T-cell (primary cell): ENCODE results near the gene CYP2C18. TPM values are rescaled to one million over a fixed set of nuclear protein-coding genes. Genes with fewer than 3 reads are reported as not detected.

Source experiments
- ATAC-seq, 4 experiments: fragments of 200-7000 bp in 3 of 4; fragments of 150-1000 bp in 1 of 4; cut with Tn5 transposase; replicated peaks in 1 of 4; 1 replicate in 3 of 4; 2 replicates in 1 of 4; pipeline ENCODE4 v1.10.0; 2021; ENCODE audit warnings: moderate library complexity in 3 of 4, mild to moderate bottlenecking in 2 of 4, moderate number of reproducible peaks in 1 of 4
- CTCF ChIA-PET, 2 donors: fragments of 300-600 bp; sonication (Branson Sonifier 250); formaldehyde crosslinking; loops; one replicate each; lab custom pipeline; 2022; ENCODE audit warnings: antibody characterized with exemption in 2 of 2; lab: Charles Lee
- POLR2A ChIA-PET, 2 donors: fragments of 300-600 bp; sonication (Branson Sonifier 250); formaldehyde crosslinking; loops; one replicate each; lab custom pipeline; 2022; ENCODE audit warnings: antibody characterized with exemption in 2 of 2; lab: Charles Lee
- DNase-seq, 35 experiments: peaks; one replicate each; pipeline versions ENCODE4 v3.0.0 to v3.0.0-alpha.2; 2013 to 2023
- H3K27ac ChIP-seq: one replicate; pipeline ENCODE4 v1.5.1; 2013; ENCODE audit warnings: low read length
- H3K27me3 ChIP-seq, 2 experiments: replicated peaks in 1 of 2; 1 replicate in 1 of 2; 2 replicates in 1 of 2; pipeline versions ENCODE4 v1.6.1 to v1.7.0; 2013; ENCODE audit warnings: low read length in 1 of 2, mixed read lengths in 1 of 2; ENCODE audit not compliant: control insufficient read depth in 2 of 2, insufficient read depth in 2 of 2; ENCODE audit errors: extremely low read depth in 1 of 2
- H3K36me3 ChIP-seq, 2 donors: 1 replicate in 1 of 2; 2 replicates in 1 of 2; pipeline versions ENCODE4 v1.6.1 to v1.7.0; 2013; ENCODE audit warnings: low read length in 1 of 2; ENCODE audit not compliant: control insufficient read depth in 2 of 2, insufficient read depth in 1 of 2; ENCODE audit errors: extremely low read depth in 1 of 2
- H3K4me1 ChIP-seq, 2 experiments: 1 replicate in 1 of 2; 2 replicates in 1 of 2; pipeline versions ENCODE4 v1.6.1 to v1.7.0; 2013; ENCODE audit warnings: low read length in 2 of 2, mixed read lengths in 1 of 2; ENCODE audit not compliant: insufficient read depth in 2 of 2, control insufficient read depth in 1 of 2; ENCODE audit errors: extremely low read depth in 1 of 2
- H3K4me3 ChIP-seq, 2 donors: 1 replicate in 1 of 2; 2 replicates in 1 of 2; pipeline versions ENCODE4 v1.5.1 to v1.7.0; 2013; ENCODE audit warnings: mild to moderate bottlenecking in 2 of 2, low read length in 1 of 2, moderate library complexity in 1 of 2; ENCODE audit not compliant: control insufficient read depth in 1 of 2; ENCODE audit errors: extremely low read depth in 1 of 2
- H3K9me3 ChIP-seq: 2 replicates; pipeline ENCODE4 v1.7.0; 2013
- H3K27ac Mint-ChIP-seq, 2 donors: one replicate each; pipeline ENCODE4 v1.8.0; 2020 to 2021; ENCODE audit warnings: mild to moderate bottlenecking in 2 of 2, mixed read lengths in 2 of 2
- H3K27me3 Mint-ChIP-seq, 2 donors: one replicate each; pipeline ENCODE4 v1.8.0; 2021 to 2022; ENCODE audit warnings: mixed read lengths in 2 of 2
- H3K36me3 Mint-ChIP-seq: one replicate; pipeline ENCODE4 v1.8.0; 2021; ENCODE audit warnings: mixed read lengths
- H3K4me1 Mint-ChIP-seq, 3 donors: one replicate each; pipeline ENCODE4 v1.8.0; 2020 to 2022; ENCODE audit warnings: mixed read lengths in 3 of 3, mild to moderate bottlenecking in 1 of 3
- H3K4me3 Mint-ChIP-seq, 3 donors: one replicate each; pipeline ENCODE4 v1.8.0; 2020 to 2022; ENCODE audit warnings: mild to moderate bottlenecking in 3 of 3, mixed read lengths in 3 of 3, moderate library complexity in 3 of 3
- H3K9me3 Mint-ChIP-seq, 3 donors: one replicate each; pipeline ENCODE4 v1.8.0; 2020 to 2022; ENCODE audit warnings: mixed read lengths in 3 of 3
- WGBS: methylation state at CpG from one replicate; pipeline ENCODE4 v1.1.5; 2013; ENCODE audit warnings: missing lambda C conversion rate; ENCODE audit not compliant: insufficient coverage; 5-methylcytosine and 5-hydroxymethylcytosine counted together
- total RNA-seq, 35 experiments: library from RNA in 6 of 35; stranded (reverse) in 6 of 35; fragments of 120-200 nt in 1 of 35; gene quantifications; one replicate each; pipeline versions ENCODE4 v1.2.1 to v1.2.4 and lab custom pipeline; 2013 to 2026

The CYP2C18 gene
- total RNA-seq, 5 donors from 2014 or later (not counting 1 experiment from before 2014, with no cell fraction given), result 0.13 TPM; not detected in 4

- Histone ChIP-seq H3K27me3 (no peaks in the 10 kb centered on the region), H3K27ac (no peak overlapping the region), H3K36me3 (no peaks in the 10 kb centered on the region), H3K4me3 (no peak overlapping the region), H3K4me1 (no peaks in the 10 kb centered on the region), H3K9me3 (no peaks in the 10 kb centered on the region)
- WGBS, result no CpG with 5 or more reads among the region's 2 CpGs
- H3K27ac Mint-ChIP-seq, result no peak overlapping the region
- peaks cover 4 to 6% (median 6%) of the 10 kb centered on the region in 3 donors for H3K9me3 Mint-ChIP-seq
- no peaks in the 10 kb centered on the region for H3K36me3 Mint-ChIP-seq
- ChIA-PET POLR2A (no interaction called here), CTCF (no interaction called here)
- H3K4me3 Mint-ChIP-seq, result no peak overlapping the region
- ATAC-seq, result no peak
- no peaks in the 10 kb centered on the region for H3K27me3 Mint-ChIP-seq
- DNase-seq, result no peak
- no peaks in the 10 kb centered on the region for H3K4me1 Mint-ChIP-seq
Observed at GRCh38 chr10:94785211-94785610, 101.7 kb downstream of the CYP2C18 start.

Other genes with a start within 250 kb of the CYP2C18 start
- 10 to 100 TPM in 4 of 5 donors, 1 to 10 TPM in 1; 8.3 to 21.4 (median 13.0) TPM for gene HELLS, start 137.9 kb upstream of the CYP2C18 start, total RNA-seq
- not detected for gene CYP2C19, start 79.0 kb downstream of the CYP2C18 start, total RNA-seq